Spleen (tissue), 11 donors: Measurements from ENCODE around the gene TMEM169. TPM values are rescaled to one million over a fixed set of nuclear protein-coding genes. Genes with fewer than 3 reads are reported as not detected.

Experiments
- DNase-seq: peaks from one replicate; pipeline ENCODE4 v3.0.0-alpha.2; 2020
- H3K27ac ChIP-seq, 8 donors: fragments of 200-600 bp; sonication (generic) in 7 of 8; 1 replicate in 4 of 8; 2 replicates in 4 of 8; pipeline versions ENCODE4 v1.5.0 to v1.8.0; 2016 to 2021; ENCODE audit warnings: inconsistent platforms in 4 of 8, mild to moderate bottlenecking in 4 of 8, moderate library complexity in 1 of 8
- H3K27me3 ChIP-seq, 7 donors: fragments of 200-600 bp; sonication (generic) in 6 of 7; replicated peaks in 1 of 7; 1 replicate in 4 of 7; 2 replicates in 3 of 7; pipeline versions ENCODE4 v1.5.0 to v1.8.0; 2016 to 2021; ENCODE audit warnings: inconsistent platforms in 3 of 7, mild to moderate bottlenecking in 1 of 7
- H3K36me3 ChIP-seq, 6 donors: fragments of 200-600 bp; sonication (generic) in 5 of 6; 1 replicate in 4 of 6; 2 replicates in 2 of 6; pipeline versions ENCODE4 v1.5.0 to v1.8.0; 2016 to 2021; ENCODE audit warnings: inconsistent platforms in 2 of 6
- H3K4me1 ChIP-seq, 6 donors: fragments of 200-600 bp; sonication (generic) in 5 of 6; 1 replicate in 3 of 6; 2 replicates in 3 of 6; pipeline versions ENCODE4 v1.5.0 to v1.8.0; 2016 to 2021; ENCODE audit warnings: inconsistent platforms in 3 of 6
- H3K4me3 ChIP-seq, 8 donors: fragments of 200-600 bp; sonication (generic) in 7 of 8; 1 replicate in 4 of 8; 2 replicates in 4 of 8; pipeline versions ENCODE4 v1.5.0 to v1.8.0; 2016 to 2021; ENCODE audit warnings: inconsistent platforms in 4 of 8, mild to moderate bottlenecking in 4 of 8, moderate library complexity in 2 of 8
- H3K9me3 ChIP-seq, 8 donors: fragments of 200-600 bp; sonication (generic) in 7 of 8; 1 replicate in 4 of 8; 2 replicates in 4 of 8; pipeline versions ENCODE4 v1.5.0 to v1.8.0; 2016 to 2021; ENCODE audit warnings: inconsistent platforms in 4 of 8
- POLR2A ChIP-seq, 3 donors: fragments of 450-650 bp; IDR thresholded peaks; one replicate each; pipeline ENCODE4 v1.5.1; 2017; ENCODE audit warnings: antibody characterized with exemption in 3 of 3, mild to moderate bottlenecking in 1 of 3
- POLR2AphosphoS5 ChIP-seq, 3 donors: sonication (generic); formaldehyde crosslinking; IDR thresholded peaks; one replicate each; pipeline ENCODE4 v1.5.1; 2017; ENCODE audit warnings: antibody characterized with exemption in 3 of 3
- WGBS, 5 donors: extraction: QIAGEN DNeasy Blood & Tissue Kit in 3 of 5; methylation state at CpG; one replicate each; pipeline versions ENCODE4 v1.1.5 to v1.1.7; 2013 to 2018; 5-methylcytosine and 5-hydroxymethylcytosine counted together
- intact Hi-C: fragments of 100-400 bp; cut with DNase I; formaldehyde crosslinking; loops from one replicate; pipeline ENCODE4 v1.15.0; 2023; ENCODE audit warnings: low total_unique reads
- polyA plus RNA-seq, 3 donors: library from polyadenylated mRNA; stranded (reverse); fragments of 200-250 nt; gene quantifications; one replicate each; pipeline ENCODE4 v1.2.1, GENCODE V29; 2013
- total RNA-seq, 7 donors: library from RNA; depleted of rRNA in 3 of 7; stranded (reverse); fragments of >200 nt in 3 of 7; fragmentation: NEBNext Ultra II Directional in 4 of 7; extraction: Animal tissue kit (Norgen Biotek cat#: 25700) in 4 of 7; gene quantifications; one replicate each; pipeline versions ENCODE4 v1.1.0 to v1.2.1, GENCODE V29; 2016 to 2021
- TF ChIP-seq, protein P1 (sequence below), 11 experiments: fragments of 200-600 bp in 7 of 11; fragments of 450-650 bp in 4 of 11; sonication (generic) in 4 of 11; IDR thresholded peaks in 8 of 11; conservative IDR thresholded peaks in 3 of 11; 1 replicate in 7 of 11; 2 replicates in 4 of 11; pipeline versions ENCODE4 v1.4.0 to v1.8.0; 2016 to 2021; ENCODE audit warnings: antibody characterized with exemption in 11 of 11, inconsistent platforms in 4 of 11, mild to moderate bottlenecking in 1 of 11
- donor health status: healthy with polysubstance abuse.
- donor health status: DM: no; HTN: no; CAD: no; lungs with moderate emphysema.
- donor health status: DM: no; HTN: no; CAD: no.
- donor health status: Bipolar disorder and iron deficiency.
- donor health status: healthy.
- donor health status: DM: no; HTN: no; CAD: no.
- donor health status: DM: yes; HTN: yes; CAD: no.

Gene TMEM169
- total and polyA plus RNA-seq, 10 donors = 0.19 to 1.3 (median 0.83) TPM

DNA sequence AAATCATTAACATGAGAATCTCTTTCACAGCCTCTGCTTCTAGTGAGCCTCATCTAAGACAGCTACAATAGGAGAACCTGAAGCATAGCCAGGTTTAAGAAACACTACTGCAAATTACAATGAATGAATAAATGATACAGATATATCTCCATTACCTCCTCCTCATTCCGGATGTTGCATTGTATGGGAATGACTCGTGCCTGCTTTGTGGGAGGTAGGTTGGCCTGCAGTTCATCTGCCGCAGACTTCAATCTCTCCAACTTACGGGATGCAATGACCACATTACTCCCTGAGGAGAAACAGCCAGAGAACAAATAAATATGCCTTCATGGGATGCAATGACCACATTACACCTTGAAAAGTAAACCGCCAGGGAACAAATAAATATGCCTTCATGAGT is 15.5 kb upstream of the TMEM169 start:
- no peak for DNase-seq
- H3K4me3 ChIP-seq = no peak overlapping the region
- TF ChIP-seq POLR2A (IDR thresholded peaks at IDR 0.05) = no peak
- H3K4me1 ChIP-seq = no peaks in the 10 kb centered on the region
- no peak overlapping the region for H3K27ac ChIP-seq
- H3K36me3 ChIP-seq = peaks cover 0 to 58% (median 21%) of the 10 kb centered on the region in 6 donors
- intact Hi-C loops = no loop called here
- 90 to 95% (median 93%) methylated on average over 5 of the region's 5 CpGs for WGBS, 5 donors
- H3K27me3 ChIP-seq = no peaks in the 10 kb centered on the region
- H3K9me3 ChIP-seq = no peaks in the 10 kb centered on the region

DNA sequence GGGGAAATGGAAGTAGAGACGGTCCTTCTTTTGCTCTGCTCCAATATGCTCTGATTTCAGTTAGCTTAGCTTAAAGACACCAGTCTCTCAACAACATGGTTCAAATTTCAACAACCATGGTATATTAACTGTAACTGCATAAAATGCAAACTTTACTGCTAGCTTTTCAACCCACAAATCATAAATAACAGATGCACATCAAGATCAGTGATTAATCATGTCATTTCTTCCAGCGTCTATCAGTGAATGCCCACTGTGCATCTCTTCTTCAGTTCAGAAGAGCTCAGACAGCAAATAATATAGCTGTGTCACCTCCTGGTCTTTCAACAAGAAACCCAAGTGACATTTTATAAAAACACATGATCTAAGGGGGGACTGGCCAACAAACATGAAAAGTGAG is 12.7 kb upstream of the TMEM169 start:
- H3K4me3 ChIP-seq = no peak overlapping the region
- peaks cover 0 to 56% (median 20%) of the 10 kb centered on the region in 6 donors for H3K36me3 ChIP-seq
- peaks cover 0 to 5% (median 0%) of the 10 kb centered on the region in 8 donors for H3K9me3 ChIP-seq
- H3K27ac ChIP-seq = no peak overlapping the region
- TF ChIP-seq POLR2A (IDR thresholded peaks at IDR 0.05) = no peak
- TF ChIP-seq POLR2AphosphoS5 (IDR thresholded peaks at IDR 0.05) = no peak
- TF ChIP-seq, protein P1, sequence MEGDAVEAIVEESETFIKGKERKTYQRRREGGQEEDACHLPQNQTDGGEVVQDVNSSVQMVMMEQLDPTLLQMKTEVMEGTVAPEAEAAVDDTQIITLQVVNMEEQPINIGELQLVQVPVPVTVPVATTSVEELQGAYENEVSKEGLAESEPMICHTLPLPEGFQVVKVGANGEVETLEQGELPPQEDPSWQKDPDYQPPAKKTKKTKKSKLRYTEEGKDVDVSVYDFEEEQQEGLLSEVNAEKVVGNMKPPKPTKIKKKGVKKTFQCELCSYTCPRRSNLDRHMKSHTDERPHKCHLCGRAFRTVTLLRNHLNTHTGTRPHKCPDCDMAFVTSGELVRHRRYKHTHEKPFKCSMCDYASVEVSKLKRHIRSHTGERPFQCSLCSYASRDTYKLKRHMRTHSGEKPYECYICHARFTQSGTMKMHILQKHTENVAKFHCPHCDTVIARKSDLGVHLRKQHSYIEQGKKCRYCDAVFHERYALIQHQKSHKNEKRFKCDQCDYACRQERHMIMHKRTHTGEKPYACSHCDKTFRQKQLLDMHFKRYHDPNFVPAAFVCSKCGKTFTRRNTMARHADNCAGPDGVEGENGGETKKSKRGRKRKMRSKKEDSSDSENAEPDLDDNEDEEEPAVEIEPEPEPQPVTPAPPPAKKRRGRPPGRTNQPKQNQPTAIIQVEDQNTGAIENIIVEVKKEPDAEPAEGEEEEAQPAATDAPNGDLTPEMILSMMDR (IDR thresholded peaks at IDR 0.05 in 8 of 11, conservative IDR thresholded peaks at IDR 0.05 in 3 of 11) = no peak
- intact Hi-C loops = no loop called here
- DNase-seq = no peak
- no peaks in the 10 kb centered on the region for H3K4me1 ChIP-seq
- no peaks in the 10 kb centered on the region for H3K27me3 ChIP-seq
- WGBS, 5 donors = 82 to 96% (median 89%) methylated on average over 2 of the region's 2 CpGs

DNA sequence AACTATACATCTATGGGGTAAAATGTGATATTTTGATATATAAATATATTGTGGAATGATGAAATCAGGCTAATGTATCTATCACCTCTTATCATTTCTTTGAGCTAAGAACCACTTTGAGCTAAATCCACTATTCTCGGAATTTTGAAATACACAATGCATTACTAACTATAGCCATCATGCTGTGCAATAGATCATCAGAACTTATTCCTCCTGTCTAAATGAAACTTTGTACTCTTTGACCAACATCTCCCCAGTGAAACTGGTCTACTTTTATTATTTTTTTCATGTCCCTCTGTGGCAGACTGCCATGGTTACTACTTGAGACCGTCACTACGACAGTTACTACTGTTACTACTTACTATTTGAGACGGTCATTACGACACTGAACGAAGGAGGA is 11.5 kb upstream of the TMEM169 start:
- Histone ChIP-seq H3K36me3 (peaks cover 0 to 50% (median 11%) of the 10 kb centered on the region in 6 donors), H3K27ac (no peak overlapping the region), H3K4me1 (no peaks in the 10 kb centered on the region), H3K27me3 (no peaks in the 10 kb centered on the region), H3K9me3 (peaks cover 0 to 5% (median 0%) of the 10 kb centered on the region in 8 donors), H3K4me3 (no peak overlapping the region)
- intact Hi-C loops = no loop called here
- WGBS, 5 donors = 81 to 94% (median 91%) methylated on average over 6 of the region's 6 CpGs
- no peak for DNase-seq
- no peak for TF ChIP-seq POLR2AphosphoS5 (IDR thresholded peaks at IDR 0.05)

DNA sequence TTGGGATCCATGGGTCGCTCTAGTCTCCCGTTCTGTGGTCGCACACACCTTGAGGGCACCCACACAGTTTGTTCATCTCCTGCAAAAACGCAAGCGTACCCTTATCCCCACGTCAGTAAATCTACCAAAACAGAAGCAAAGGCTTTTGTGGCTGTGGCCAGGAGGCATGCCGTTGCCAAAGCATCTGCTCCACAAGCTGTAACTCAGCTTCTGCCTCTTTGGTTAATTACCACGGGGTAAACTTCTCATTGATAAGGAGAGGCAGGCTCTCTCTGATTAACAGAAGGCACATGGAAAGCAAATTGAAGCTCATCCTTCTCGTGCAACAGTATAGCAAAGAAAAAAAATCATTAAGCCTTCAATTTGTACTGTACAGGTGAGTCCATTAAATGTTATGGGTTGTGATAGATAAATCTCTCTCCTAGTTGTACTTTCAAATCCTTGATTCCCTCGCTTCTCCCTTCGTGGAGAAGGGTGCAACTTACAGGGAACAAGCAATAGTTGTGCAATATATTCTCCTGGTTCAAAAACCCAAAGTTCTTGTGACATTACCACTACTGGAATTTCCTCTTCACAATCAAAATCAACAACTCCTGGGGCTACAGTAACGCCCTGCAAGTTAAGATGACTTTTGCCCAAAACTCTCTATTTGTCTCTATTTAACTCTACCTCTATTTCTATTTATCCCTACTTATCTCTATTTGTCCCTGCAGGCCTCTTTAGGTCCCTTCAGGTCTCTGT is 10.4 kb upstream of the TMEM169 start:
- no peak for DNase-seq
- intact Hi-C loops = no loop called here
- peaks cover 0 to 5% (median 0%) of the 10 kb centered on the region in 8 donors for H3K9me3 ChIP-seq
- no peak overlapping the region for H3K27ac ChIP-seq
- H3K27me3 ChIP-seq = no peaks in the 10 kb centered on the region
- peaks cover 0 to 5% (median 0%) of the 10 kb centered on the region in 6 donors for H3K4me1 ChIP-seq
- H3K4me3 ChIP-seq = no peak overlapping the region
- peaks cover 0 to 47% (median under 1%) of the 10 kb centered on the region in 6 donors for H3K36me3 ChIP-seq
- TF ChIP-seq, protein P1 (IDR thresholded peaks at IDR 0.05 in 8 of 11, conservative IDR thresholded peaks at IDR 0.05 in 3 of 11) = no peak
- TF ChIP-seq POLR2AphosphoS5 (IDR thresholded peaks at IDR 0.05) = no peak
- 82 to 91% (median 88%) methylated on average over 12 of the region's 12 CpGs for WGBS, 5 donors

DNA sequence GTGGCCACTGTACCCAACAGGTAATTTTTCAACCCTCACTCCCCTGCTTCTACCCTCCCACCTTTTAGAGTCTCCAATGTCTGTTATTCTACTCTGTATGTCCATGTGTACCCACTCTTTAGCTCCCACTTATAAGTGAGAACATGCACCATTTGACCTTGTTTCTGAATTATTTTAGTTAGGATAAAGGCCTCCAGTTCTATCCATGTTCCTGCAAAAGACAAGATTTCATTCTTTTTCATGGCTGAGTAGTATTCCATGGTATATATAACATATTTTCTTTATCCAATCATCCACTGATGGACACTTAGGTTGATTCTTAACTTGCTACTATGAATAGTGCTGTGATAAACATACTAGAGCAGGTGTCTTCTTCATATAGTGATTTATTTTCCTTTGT is 9.2 kb upstream of the TMEM169 start:
- Histone ChIP-seq H3K36me3 (peaks cover 0 to 45% (median 0%) of the 10 kb centered on the region in 6 donors), H3K27me3 (no peaks in the 10 kb centered on the region), H3K4me3 (no peak overlapping the region), H3K4me1 (peaks cover 0 to 5% (median 0%) of the 10 kb centered on the region in 6 donors), H3K27ac (no peak overlapping the region), H3K9me3 (peaks cover 0 to 5% (median 0%) of the 10 kb centered on the region in 8 donors)
- TF ChIP-seq, protein P1 (IDR thresholded peaks at IDR 0.05 in 8 of 11, conservative IDR thresholded peaks at IDR 0.05 in 3 of 11) = no peak
- no peak for TF ChIP-seq POLR2A (IDR thresholded peaks at IDR 0.05)
- no peak for TF ChIP-seq POLR2AphosphoS5 (IDR thresholded peaks at IDR 0.05)
- DNase-seq = no peak
- intact Hi-C loops = no loop called here
